Measurements from ENCODE around the gene FAM131A. TPM values are rescaled to one million over a fixed set of nuclear protein-coding genes. Genes with fewer than 3 reads are reported as not detected.

The FAM131A gene
- total RNA-seq, 4 donors from 2014 or later = 13.2 to 42.6 (median 36.8) TPM

DNA sequence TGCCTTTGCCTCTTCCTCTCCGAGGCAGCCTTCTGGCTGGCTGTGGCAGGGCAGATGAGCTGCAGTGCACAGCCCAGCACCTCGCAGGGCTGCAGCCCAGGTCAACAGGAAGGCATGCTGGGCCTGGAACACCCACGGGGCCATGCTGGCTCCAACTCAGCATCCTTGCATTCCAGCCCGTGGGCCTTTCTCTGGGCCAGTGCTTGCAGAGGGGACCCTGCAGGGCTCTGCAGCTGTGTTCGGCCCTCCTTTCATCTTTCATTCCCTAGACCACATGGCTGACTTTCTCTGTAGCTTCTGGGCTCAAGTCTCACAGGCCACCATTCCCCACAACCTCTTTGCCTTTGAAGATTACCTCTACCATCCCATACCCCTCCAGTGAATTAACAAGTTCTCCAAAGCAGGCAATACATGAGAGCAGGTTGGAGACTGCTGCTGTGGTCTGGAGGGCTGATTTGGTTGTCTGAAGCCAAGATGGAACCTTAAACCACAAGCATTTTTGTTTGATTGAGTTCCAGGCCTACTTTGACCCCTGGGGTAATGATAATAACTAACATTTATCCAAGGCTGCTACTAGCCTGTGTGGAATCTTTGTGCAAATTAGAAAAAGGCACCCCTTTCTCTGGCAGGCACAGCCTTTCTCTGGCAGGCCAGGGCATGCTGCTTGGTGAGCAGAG lies 5.9 kb downstream of the FAM131A start:
- no peaks in the 10 kb centered on the region for H3K27me3 ChIP-seq
- no peaks in the 10 kb centered on the region for H3K36me3 ChIP-seq
- no peaks in the 10 kb centered on the region for H3K9me3 ChIP-seq
- no peak overlapping the region for H3K27ac ChIP-seq
- no peak for DNase-seq
- H3K4me1 ChIP-seq = peaks cover 0 to 6% of the 10 kb centered on the region in 2 donors
- intact Hi-C loops (cut with DNase I; ENCODE audit: low total_unique reads) = no loop called here
- no peak overlapping the region for H3K4me3 ChIP-seq
- TF ChIP-seq POLR2A (IDR thresholded peaks at IDR 0.05) = no peak
- TF ChIP-seq, protein P1, sequence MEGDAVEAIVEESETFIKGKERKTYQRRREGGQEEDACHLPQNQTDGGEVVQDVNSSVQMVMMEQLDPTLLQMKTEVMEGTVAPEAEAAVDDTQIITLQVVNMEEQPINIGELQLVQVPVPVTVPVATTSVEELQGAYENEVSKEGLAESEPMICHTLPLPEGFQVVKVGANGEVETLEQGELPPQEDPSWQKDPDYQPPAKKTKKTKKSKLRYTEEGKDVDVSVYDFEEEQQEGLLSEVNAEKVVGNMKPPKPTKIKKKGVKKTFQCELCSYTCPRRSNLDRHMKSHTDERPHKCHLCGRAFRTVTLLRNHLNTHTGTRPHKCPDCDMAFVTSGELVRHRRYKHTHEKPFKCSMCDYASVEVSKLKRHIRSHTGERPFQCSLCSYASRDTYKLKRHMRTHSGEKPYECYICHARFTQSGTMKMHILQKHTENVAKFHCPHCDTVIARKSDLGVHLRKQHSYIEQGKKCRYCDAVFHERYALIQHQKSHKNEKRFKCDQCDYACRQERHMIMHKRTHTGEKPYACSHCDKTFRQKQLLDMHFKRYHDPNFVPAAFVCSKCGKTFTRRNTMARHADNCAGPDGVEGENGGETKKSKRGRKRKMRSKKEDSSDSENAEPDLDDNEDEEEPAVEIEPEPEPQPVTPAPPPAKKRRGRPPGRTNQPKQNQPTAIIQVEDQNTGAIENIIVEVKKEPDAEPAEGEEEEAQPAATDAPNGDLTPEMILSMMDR (IDR thresholded peaks at IDR 0.05) = no peak

DNA sequence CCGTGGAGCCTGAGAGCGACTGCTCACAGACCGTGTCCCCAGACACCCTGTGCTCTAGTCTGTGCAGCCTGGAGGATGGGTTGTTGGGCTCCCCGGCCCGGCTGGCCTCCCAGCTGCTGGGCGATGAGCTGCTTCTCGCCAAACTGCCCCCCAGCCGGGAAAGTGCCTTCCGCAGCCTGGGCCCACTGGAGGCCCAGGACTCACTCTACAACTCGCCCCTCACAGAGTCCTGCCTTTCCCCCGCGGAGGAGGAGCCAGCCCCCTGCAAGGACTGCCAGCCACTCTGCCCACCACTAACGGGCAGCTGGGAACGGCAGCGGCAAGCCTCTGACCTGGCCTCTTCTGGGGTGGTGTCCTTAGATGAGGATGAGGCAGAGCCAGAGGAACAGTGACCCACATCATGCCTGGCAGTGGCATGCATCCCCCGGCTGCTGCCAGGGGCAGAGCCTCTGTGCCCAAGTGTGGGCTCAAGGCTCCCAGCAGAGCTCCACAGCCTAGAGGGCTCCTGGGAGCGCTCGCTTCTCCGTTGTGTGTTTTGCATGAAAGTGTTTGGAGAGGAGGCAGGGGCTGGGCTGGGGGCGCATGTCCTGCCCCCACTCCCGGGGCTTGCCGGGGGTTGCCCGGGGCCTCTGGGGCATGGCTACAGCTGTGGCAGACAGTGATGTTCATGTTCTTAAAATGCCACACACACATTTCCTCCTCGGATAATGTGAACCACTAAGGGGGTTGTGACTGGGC lies 7.3 kb downstream of the FAM131A start:
- TF ChIP-seq, protein P1 (IDR thresholded peaks at IDR 0.05) = no peak
- no peak for TF ChIP-seq POLR2A (IDR thresholded peaks at IDR 0.05)
- no peak overlapping the region for H3K4me3 ChIP-seq
- no peaks in the 10 kb centered on the region for H3K4me1 ChIP-seq
- H3K36me3 ChIP-seq = no peaks in the 10 kb centered on the region
- no peaks in the 10 kb centered on the region for H3K27me3 ChIP-seq
- H3K9me3 ChIP-seq = no peaks in the 10 kb centered on the region
- intact Hi-C loops (cut with DNase I; ENCODE audit: low total_unique reads) = no loop called here
- H3K27ac ChIP-seq = no peak overlapping the region
- DNase-seq = no peak

DNA sequence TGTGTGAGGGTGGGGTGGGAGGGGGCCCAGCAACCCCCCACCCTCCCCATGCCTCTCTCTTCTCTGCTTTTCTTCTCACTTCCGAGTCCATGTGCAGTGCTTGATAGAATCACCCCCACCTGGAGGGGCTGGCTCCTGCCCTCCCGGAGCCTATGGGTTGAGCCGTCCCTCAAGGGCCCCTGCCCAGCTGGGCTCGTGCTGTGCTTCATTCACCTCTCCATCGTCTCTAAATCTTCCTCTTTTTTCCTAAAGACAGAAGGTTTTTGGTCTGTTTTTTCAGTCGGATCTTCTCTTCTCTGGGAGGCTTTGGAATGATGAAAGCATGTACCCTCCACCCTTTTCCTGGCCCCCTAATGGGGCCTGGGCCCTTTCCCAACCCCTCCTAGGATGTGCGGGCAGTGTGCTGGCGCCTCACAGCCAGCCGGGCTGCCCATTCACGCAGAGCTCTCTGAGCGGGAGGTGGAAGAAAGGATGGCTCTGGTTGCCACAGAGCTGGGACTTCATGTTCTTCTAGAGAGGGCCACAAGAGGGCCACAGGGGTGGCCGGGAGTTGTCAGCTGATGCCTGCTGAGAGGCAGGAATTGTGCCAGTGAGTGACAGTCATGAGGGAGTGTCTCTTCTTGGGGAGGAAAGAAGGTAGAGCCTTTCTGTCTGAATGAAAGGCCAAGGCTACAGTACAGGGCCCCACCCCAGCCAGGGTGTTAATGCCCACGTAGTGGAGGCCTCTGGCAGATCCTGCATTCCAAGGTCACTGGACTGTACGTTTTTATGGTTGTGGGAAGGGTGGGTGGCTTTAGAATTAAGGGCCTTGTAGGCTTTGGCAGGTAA lies 8.1 kb downstream of the FAM131A start:
- Histone ChIP-seq H3K4me1 (no peaks in the 10 kb centered on the region), H3K9me3 (no peaks in the 10 kb centered on the region), H3K4me3 (no peak overlapping the region), H3K36me3 (no peaks in the 10 kb centered on the region), H3K27ac (no peak overlapping the region), H3K27me3 (no peaks in the 10 kb centered on the region)
- TF ChIP-seq POLR2A (IDR thresholded peaks at IDR 0.05) = no peak
- TF ChIP-seq, protein P1 (IDR thresholded peaks at IDR 0.05) = no peak
- intact Hi-C loops (cut with DNase I; ENCODE audit: low total_unique reads) = no loop called here
- no peak for DNase-seq

DNA sequence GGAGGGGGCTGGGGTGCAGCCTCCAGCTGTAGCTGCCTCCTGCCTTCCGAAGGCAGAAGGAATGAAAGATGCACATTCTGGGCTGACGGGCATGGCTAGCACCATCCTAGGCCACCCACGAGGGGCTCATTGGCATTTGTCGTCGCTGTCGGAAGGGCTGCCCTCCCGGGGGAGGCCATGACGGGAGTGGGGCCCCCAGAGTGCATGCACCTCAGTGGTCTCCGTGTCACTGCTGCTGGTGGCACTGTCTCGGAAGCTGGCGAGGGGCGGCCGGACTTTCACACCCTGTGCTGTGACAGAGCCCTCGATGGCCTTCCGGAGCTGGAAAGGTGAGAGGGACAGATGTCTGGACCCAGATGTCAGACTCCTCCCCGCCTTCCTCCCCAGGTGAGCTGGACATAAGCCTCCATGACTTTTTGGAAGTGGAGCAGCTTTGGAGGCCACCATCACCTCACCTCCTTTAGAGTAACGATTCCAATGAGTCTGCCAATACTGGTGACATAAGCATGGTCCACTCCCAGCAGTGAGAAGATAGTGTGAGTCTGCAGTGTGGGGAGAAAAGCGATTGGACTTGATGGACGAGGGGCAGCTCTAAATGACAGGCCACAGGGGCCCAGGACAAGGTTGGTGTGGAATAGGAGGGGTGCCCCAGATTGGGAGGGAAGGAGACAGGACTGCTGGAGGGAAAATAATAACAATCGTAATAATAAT lies 9.2 kb downstream of the FAM131A start:
- TF ChIP-seq, protein P1 (IDR thresholded peaks at IDR 0.05) = no peak
- no peak for TF ChIP-seq POLR2A (IDR thresholded peaks at IDR 0.05)
- intact Hi-C loops (cut with DNase I; ENCODE audit: low total_unique reads) = no loop called here

More for the DNA sequence above, 9.2 kb downstream of the FAM131A start:
- H3K4me1 ChIP-seq = peaks cover 0 to 5% of the 10 kb centered on the region in 2 donors
- H3K27ac ChIP-seq = no peak overlapping the region
- no peaks in the 10 kb centered on the region for H3K27me3 ChIP-seq
- H3K9me3 ChIP-seq = no peaks in the 10 kb centered on the region
- H3K36me3 ChIP-seq = no peaks in the 10 kb centered on the region
- DNase-seq = no peak
- H3K4me3 ChIP-seq = no peak overlapping the region
